Endothelial cell of umbilical vein (primary cell): ENCODE measurements around the gene RIMBP2. TPM values are rescaled to one million over a fixed set of nuclear protein-coding genes. Genes with fewer than 3 reads are reported as not detected.

ENCODE experiments used
- BruUV-seq: library from RNA; stranded (reverse); fragments of 400-500 nt; replicated peaks from 2 replicates; lab custom pipeline; 2021; lab: Mats Ljungman, UMichigan
- CTCF ChIA-PET: fragments of 300-600, 350-600 bp; sonication (Branson Sonifier 250); formaldehyde crosslinking; loops from one replicate; lab custom pipeline; 2021; ENCODE audit warnings: antibody characterized with exemption, inconsistent platforms; lab: Charles Lee
- POLR2A ChIA-PET: fragments of 300-600, 350-600 bp; sonication (Branson Sonifier 250); formaldehyde crosslinking; loops from one replicate; lab custom pipeline; 2021; ENCODE audit warnings: antibody characterized with exemption, inconsistent platforms; lab: Charles Lee
- DNase-seq: peaks from one replicate; pipeline ENCODE4 v3.0.0-alpha.2; 2011; ENCODE audit warnings: low read depth, low spot score
- FAIRE-seq: peaks from 2 replicates; lab custom pipeline; 2011; peaks lifted over from hg19 to GRCh38; lab: Jason Lieb, UNC
- H2AFZ ChIP-seq: 2 replicates; pipeline ENCODE4 v1.6.0; 2012; ENCODE audit warnings: low read depth, low read length, control low read depth, inconsistent platforms
- H3K27ac ChIP-seq: 2 replicates; pipeline ENCODE4 v1.5.1; 2011; ENCODE audit warnings: low read depth, mild to moderate bottlenecking, control low read depth, low read length, moderate library complexity; ENCODE audit not compliant: insufficient read depth
- H3K27me3 ChIP-seq, 2 experiments: 2 replicates each; pipeline versions ENCODE4 v1.6.0 to v1.6.1; 2011; ENCODE audit warnings: low read length in 2 of 2, mixed read lengths in 1 of 2; ENCODE audit not compliant: control insufficient read depth in 2 of 2, insufficient read depth in 2 of 2
- H3K36me3 ChIP-seq, 2 experiments: 2 replicates in 1 of 2; 3 replicates in 1 of 2; pipeline ENCODE4 v1.5.1; 2011; ENCODE audit warnings: low read length in 2 of 2, mild to moderate bottlenecking in 1 of 2, moderate library complexity in 1 of 2; ENCODE audit not compliant: control insufficient read depth in 2 of 2, insufficient read depth in 2 of 2; ENCODE audit errors: extremely low read depth in 1 of 2
- H3K4me1 ChIP-seq: 3 replicates; pipeline ENCODE4 v1.5.1; 2011; ENCODE audit warnings: mild to moderate bottlenecking, low read length; ENCODE audit not compliant: control insufficient read depth, insufficient read depth; ENCODE audit errors: extremely low read depth
- H3K4me2 ChIP-seq: 2 replicates; pipeline ENCODE4 v1.6.1; 2011; ENCODE audit warnings: low read length, control low read depth, mixed read lengths; ENCODE audit not compliant: insufficient read depth
- H3K4me3 ChIP-seq, 3 experiments: fragments of 200-600 bp in 1 of 3; sonication (generic), shearing (Covaris generic) in 1 of 3; replicated peaks in 1 of 3; 2 replicates each; pipeline ENCODE4 v1.5.1; 2011 to 2016; ENCODE audit warnings: control low read depth in 3 of 3, low read length in 3 of 3, mild to moderate bottlenecking in 2 of 3, inconsistent platforms in 1 of 3, low read depth in 1 of 3, moderate library complexity in 1 of 3; ENCODE audit not compliant: insufficient read depth in 1 of 3
- H3K79me2 ChIP-seq: 2 replicates; pipeline ENCODE4 v1.6.0; 2012; ENCODE audit warnings: low read length, inconsistent platforms; ENCODE audit not compliant: control insufficient read depth, insufficient read depth
- H3K9ac ChIP-seq: replicated peaks from 2 replicates; pipeline ENCODE3; 2011; ENCODE audit warnings: low read length, control low read depth; ENCODE audit not compliant: insufficient read depth; ENCODE audit errors: extremely low read depth
- H3K9me1 ChIP-seq: replicated peaks from 3 replicates; pipeline ENCODE4 v1.6.0; 2011; ENCODE audit warnings: mild to moderate bottlenecking, low read length; ENCODE audit not compliant: control insufficient read depth, insufficient read depth; ENCODE audit errors: extremely low read depth
- H3K9me3 ChIP-seq: replicated peaks from 2 replicates; pipeline ENCODE4 v1.5.1; 2012; ENCODE audit warnings: low read length, inconsistent platforms; ENCODE audit not compliant: control insufficient read depth, insufficient read depth
- H4K20me1 ChIP-seq: replicated peaks from 2 replicates; pipeline ENCODE3; 2011; ENCODE audit warnings: mild to moderate bottlenecking, low read length; ENCODE audit not compliant: control insufficient read depth, insufficient read depth; ENCODE audit errors: extremely low read depth
- CTCF ChIP-seq, 2 donors: IDR thresholded peaks; 1 replicate in 1 of 2; 2 replicates in 1 of 2; pipeline ENCODE4 v1.5.1; 2011; ENCODE audit warnings: low read length in 2 of 2, mild to moderate bottlenecking in 2 of 2, moderate library complexity in 2 of 2, control low read depth in 1 of 2, inconsistent platforms in 1 of 2, low read depth in 1 of 2; ENCODE audit not compliant: insufficient read depth in 1 of 2; ENCODE audit errors: extremely low read depth in 1 of 2
- EZH2 ChIP-seq: IDR thresholded peaks from 2 replicates; pipeline ENCODE4 v1.6.1; 2012; ENCODE audit warnings: borderline replicate concordance, low read depth, mild to moderate bottlenecking, moderate library complexity, low read length, inconsistent platforms; ENCODE audit not compliant: severe bottlenecking
- FOS ChIP-seq: IDR thresholded peaks from 2 replicates; pipeline ENCODE4 v1.6.1; 2011; ENCODE audit warnings: mild to moderate bottlenecking, low read length, moderate library complexity, borderline replicate concordance; ENCODE audit not compliant: insufficient read depth
- GATA2 ChIP-seq: IDR thresholded peaks from 2 replicates; pipeline ENCODE4 v1.7.0; 2011; ENCODE audit warnings: low read depth, mild to moderate bottlenecking, moderate library complexity, mixed read lengths, low read length; ENCODE audit not compliant: insufficient read length, insufficient read depth
- JUN ChIP-seq: IDR thresholded peaks from 2 replicates; pipeline ENCODE4 v1.6.1; 2011; ENCODE audit warnings: borderline replicate concordance, low read depth; ENCODE audit not compliant: insufficient read length, insufficient read depth
- MAX ChIP-seq: IDR thresholded peaks from 2 replicates; pipeline ENCODE4 v1.6.1; 2011; ENCODE audit not compliant: insufficient read depth, insufficient read length
- MYC ChIP-seq: IDR thresholded peaks from one replicate; pipeline ENCODE4 v1.6.1; 2011; ENCODE audit warnings: mild to moderate bottlenecking, low read depth, low read length
- POLR2A ChIP-seq: IDR thresholded peaks from 2 replicates; pipeline ENCODE4 v1.6.1; 2012; ENCODE audit warnings: low read depth, mild to moderate bottlenecking, control low read depth, low read length
- POLR2AphosphoS5 ChIP-seq: IDR thresholded peaks from 2 replicates; pipeline ENCODE4 v1.6.1; 2012; ENCODE audit warnings: low read depth, mild to moderate bottlenecking, control low read depth, low read length, moderate library complexity; ENCODE audit not compliant: insufficient read depth
- dilution Hi-C: fragments of 300-500 bp; cut with MboI; formaldehyde crosslinking; loops from one replicate; pipeline ENCODE4 v1.15.0; 2019; ENCODE audit warnings: low sequenced_read_pairs; ENCODE audit not compliant: extremely low pct_ligation_motif_present
- intact Hi-C: fragments of 100-400 bp; cut with micrococcal nuclease; formaldehyde crosslinking; loops from one replicate; pipeline ENCODE4 v1.10.0; 2022
- polyA plus RNA-seq, 4 experiments: library from polyadenylated mRNA; depleted of rRNA in 3 of 4; stranded (reverse) in 3 of 4; unstranded in 1 of 4; fragments of >200 nt; gene quantifications; 2 replicates each; pipeline versions ENCODE4 v1.2.1 to v1.2.3, GENCODE V29; 2011 to 2012; ENCODE audit warnings: missing spikeins in 1 of 4
- total RNA-seq: library from RNA; stranded (reverse); gene quantifications from 2 replicates; pipeline ENCODE4 v1.2.3, GENCODE V29; 2021

Gene RIMBP2
- total and polyA plus RNA-seq, 2 donors (not counting 3 experiments of a cell fraction or from before 2014, with no cell fraction given): 0.04 TPM; not detected in 1

GRCh38 chr12:130506844-130507243 lies 209.3 kb downstream of the RIMBP2 start:
- intact Hi-C loops: no loop called here
- no peaks in the 10 kb centered on the region for H3K36me3 ChIP-seq
- no peak overlapping the region for H3K4me2 ChIP-seq
- ChIA-PET POLR2A (no interaction called here), CTCF (no interaction called here)
- dilution Hi-C loops: no loop called here
- no peaks in the 10 kb centered on the region for H3K27me3 ChIP-seq
- H3K9me3 ChIP-seq: peaks cover under 1% of the 10 kb centered on the region
- H3K4me1 ChIP-seq: no peaks in the 10 kb centered on the region
- no peak overlapping the region for H2AFZ ChIP-seq
- no peak overlapping the region for H3K27ac ChIP-seq
- DNase-seq: no peak
- TF ChIP-seq MYC (no peak), MAX (no peak), JUN (no peak), CTCF (IDR thresholded peaks at IDR 0.05; ENCODE audit: extremely low read depth in 1 of 2, insufficient read depth in 1 of 2, low read depth in 1 of 2, low read length in 2 of 2) (no peak), EZH2 (no peak), POLR2AphosphoS5 (no peak), POLR2A (no peak), GATA2 (no peak), FOS (no peak)
- no peaks in the 10 kb centered on the region for H3K79me2 ChIP-seq
- FAIRE-seq: no peak
- H4K20me1 ChIP-seq: no peaks in the 10 kb centered on the region
- H3K4me3 ChIP-seq: no peak overlapping the region
- H3K9me1 ChIP-seq: no peaks in the 10 kb centered on the region
- H3K9ac ChIP-seq: no peak overlapping the region
- BruUV-seq: no TSS peak
